SK-N-SH (cell line): ENCODE results near the gene CD19. TPM values are rescaled to one million over a fixed set of nuclear protein-coding genes. Genes with fewer than 3 reads are reported as not detected.
A peak's percentile ranks its signal among the peaks of the same experiment; 100 is the strongest.

Experiments
- CTCF ChIA-PET: fragments of 300-600, 350-600 bp; formaldehyde crosslinking; extraction: SDS; loops from one replicate; lab custom pipeline; 2021; lab: Yijun Ruan, JAX
- POLR2A ChIA-PET: fragments of 350-600 bp; sonication (Branson Sonifier 250); formaldehyde crosslinking; extraction: SDS; loops from one replicate; lab custom pipeline; 2020; ENCODE audit warnings: antibody characterized with exemption, inconsistent platforms; lab: Yijun Ruan, JAX
- DNase-seq: peaks from one replicate; pipeline ENCODE4 v3.0.0; 2012
- H2AFZ ChIP-seq: fragments of 200-600 bp; sonication (generic); 2 replicates; pipeline ENCODE4 v1.8.1; 2016; ENCODE audit warnings: antibody characterized with exemption, mild to moderate bottlenecking, low read depth
- H3F3A ChIP-seq: fragments of 200-600 bp; sonication (generic); replicated peaks from 2 replicates; pipeline ENCODE3; 2016; ENCODE audit warnings: antibody characterized with exemption, mild to moderate bottlenecking; ENCODE audit not compliant: insufficient read depth
- H3K27ac ChIP-seq, 2 experiments: fragments of 200-500 bp in 1 of 2; fragments of 200-600 bp in 1 of 2; sonication (Bioruptor generic) in 1 of 2; sonication (generic), shearing (Covaris generic) in 1 of 2; 2 replicates each; pipeline versions ENCODE4 v1.5.1 to v1.6.1; 2014 to 2016; ENCODE audit warnings: low read depth in 2 of 2, inconsistent platforms in 1 of 2, low read length in 1 of 2, mild to moderate bottlenecking in 1 of 2, mixed read lengths in 1 of 2
- H3K27me3 ChIP-seq: fragments of 200-600 bp; sonication (generic), shearing (Covaris generic); 2 replicates; pipeline ENCODE4 v1.6.1; 2016; ENCODE audit warnings: mixed run types; ENCODE audit not compliant: insufficient read depth
- H3K36me3 ChIP-seq, 2 experiments: fragments of 200-500 bp in 1 of 2; fragments of 200-600 bp in 1 of 2; sonication (Bioruptor generic) in 1 of 2; sonication (generic) in 1 of 2; replicated peaks in 1 of 2; 2 replicates each; pipeline versions ENCODE3 to v1.5.1; 2014 to 2016; ENCODE audit warnings: low read length in 1 of 2, mild to moderate bottlenecking in 1 of 2; ENCODE audit not compliant: insufficient read depth in 2 of 2, control insufficient read depth in 1 of 2
- H3K4me1 ChIP-seq, 2 experiments: fragments of 200-500 bp in 1 of 2; fragments of 200-600 bp in 1 of 2; sonication (Bioruptor generic) in 1 of 2; sonication (generic), shearing (Covaris generic) in 1 of 2; 2 replicates each; pipeline versions ENCODE4 v1.5.1 to v1.6.1; 2014 to 2016; ENCODE audit warnings: low read depth in 1 of 2, low read length in 1 of 2, mixed run types in 1 of 2; ENCODE audit not compliant: insufficient read depth in 2 of 2, control insufficient read depth in 1 of 2
- H3K4me2 ChIP-seq: fragments of 200-600 bp; sonication (generic), shearing (Covaris generic); 2 replicates; pipeline ENCODE4 v1.6.1; 2017; ENCODE audit warnings: mixed run types
- H3K4me3 ChIP-seq, 2 experiments: fragments of 200-500 bp in 1 of 2; fragments of 200-600 bp in 1 of 2; sonication (Bioruptor generic) in 1 of 2; sonication (generic), shearing (Covaris generic) in 1 of 2; 2 replicates each; pipeline versions ENCODE4 v1.5.1 to v1.8.1; 2014 to 2016; ENCODE audit warnings: low read depth in 2 of 2, inconsistent platforms in 1 of 2, low read length in 1 of 2, mild to moderate bottlenecking in 1 of 2, mixed read lengths in 1 of 2, moderate library complexity in 1 of 2
- H3K79me2 ChIP-seq: fragments of 200-600 bp; sonication (generic); 2 replicates; pipeline ENCODE4 v1.8.1; 2017; ENCODE audit warnings: mild to moderate bottlenecking; ENCODE audit not compliant: insufficient read depth
- H3K9ac ChIP-seq: fragments of 200-600 bp; sonication (generic); 2 replicates; pipeline ENCODE4 v1.6.1; 2017; ENCODE audit warnings: mixed run types
- H3K9me2 ChIP-seq: fragments of 200-600 bp; sonication (generic); 2 replicates; pipeline ENCODE4 v1.6.1; 2017; ENCODE audit warnings: mixed run types
- H3K9me3 ChIP-seq: fragments of 200-600 bp; sonication (generic); 2 replicates; pipeline ENCODE4 v1.6.1; 2017; ENCODE audit warnings: mixed run types, mild to moderate bottlenecking, moderate library complexity
- H4K20me1 ChIP-seq: fragments of 200-600 bp; sonication (generic); 2 replicates; pipeline ENCODE4 v1.6.1; 2017; ENCODE audit warnings: mild to moderate bottlenecking, mixed run types; ENCODE audit not compliant: insufficient read depth
- CHD2 ChIP-seq: fragments of 150-350 bp; IDR thresholded peaks from 2 replicates; pipeline ENCODE4 v1.6.1; 2018; ENCODE audit warnings: low read length; ENCODE audit not compliant: partially characterized antibody
- CTCF ChIP-seq: fragments of 200-600 bp; sonication (generic); IDR thresholded peaks from 2 replicates; pipeline ENCODE4 v1.6.1; 2017; ENCODE audit warnings: antibody characterized with exemption, mild to moderate bottlenecking, moderate library complexity
- ELF1 ChIP-seq: IDR thresholded peaks from 2 replicates; pipeline ENCODE4 v1.4.0; 2012
- FOXJ3 ChIP-seq: sonication (generic); formaldehyde crosslinking; IDR thresholded peaks from 2 replicates; pipeline ENCODE4 v1.5.1; 2020; ENCODE audit warnings: mild to moderate bottlenecking, missing genetic modification reagents
- GABPA ChIP-seq: IDR thresholded peaks from 2 replicates; pipeline ENCODE4 v1.4.0; 2012; ENCODE audit warnings: low read depth, mild to moderate bottlenecking
- GATA2 ChIP-seq: sonication (generic); formaldehyde crosslinking; IDR thresholded peaks from 2 replicates; pipeline ENCODE4 v1.5.0; 2020; ENCODE audit warnings: mild to moderate bottlenecking, missing genetic modification reagents
- MAX ChIP-seq: IDR thresholded peaks from 2 replicates; pipeline ENCODE4 v1.4.0; 2012; ENCODE audit warnings: low read depth
- MXI1 ChIP-seq: IDR thresholded peaks from 2 replicates; pipeline ENCODE4 v1.6.1; 2012; ENCODE audit warnings: mild to moderate bottlenecking, low read depth, low read length, improper control_type of control experiment
- NFIC ChIP-seq: IDR thresholded peaks from 2 replicates; pipeline ENCODE4 v1.4.0; 2012; ENCODE audit warnings: borderline replicate concordance
- POLR2AphosphoS5 ChIP-seq: IDR thresholded peaks from 2 replicates; pipeline ENCODE4 v1.6.1; 2012; ENCODE audit warnings: low read depth, low read length
- RAD21 ChIP-seq: IDR thresholded peaks from 2 replicates; pipeline ENCODE4 v1.6.1; 2012; ENCODE audit warnings: mild to moderate bottlenecking, low read length
- RCOR1 ChIP-seq: fragments of 150-350 bp; IDR thresholded peaks from 2 replicates; pipeline ENCODE4 v1.6.1; 2017; ENCODE audit warnings: antibody characterized with exemption, low read length
- RFX5 ChIP-seq: IDR thresholded peaks from 2 replicates; pipeline ENCODE4 v1.6.1; 2012; ENCODE audit warnings: mild to moderate bottlenecking, improper control_type of control experiment, low read length
- SIN3A ChIP-seq: IDR thresholded peaks from 2 replicates; pipeline ENCODE4 v1.6.1; 2012; ENCODE audit warnings: low read depth, mild to moderate bottlenecking, low read length, moderate library complexity, borderline replicate concordance
- TAF1 ChIP-seq: IDR thresholded peaks from 2 replicates; pipeline ENCODE4 v1.6.1; 2012; ENCODE audit warnings: low read depth, mild to moderate bottlenecking, low read length, moderate library complexity, borderline replicate concordance
- TCF12 ChIP-seq: IDR thresholded peaks from 2 replicates; pipeline ENCODE4 v1.4.0; 2012
- TEAD4 ChIP-seq: IDR thresholded peaks from 2 replicates; pipeline ENCODE4 v1.4.0; 2012; ENCODE audit warnings: mild to moderate bottlenecking, borderline replicate concordance; ENCODE audit not compliant: insufficient read depth
- USF1 ChIP-seq: IDR thresholded peaks from 2 replicates; pipeline ENCODE4 v1.4.0; 2012; ENCODE audit warnings: low read depth, borderline replicate concordance
- YY1 ChIP-seq: IDR thresholded peaks from 2 replicates; pipeline ENCODE4 v1.4.0; 2012; ENCODE audit warnings: low read depth, mild to moderate bottlenecking
- WGBS: methylation state at CpG from one replicate; pipeline ENCODE4 v1.1.6; 2017; ENCODE audit warnings: low lambda C conversion rate; 5-methylcytosine and 5-hydroxymethylcytosine counted together
- polyA plus RNA-seq, 3 experiments: library from polyadenylated mRNA; depleted of rRNA; stranded (reverse); fragments of >200 nt; gene quantifications; 2 replicates each; pipeline ENCODE4 v1.2.3, GENCODE V29; 2012
- TF ChIP-seq, protein P1 (sequence below): IDR thresholded peaks from 2 replicates; pipeline ENCODE4; 2012
- TF ChIP-seq, protein P2 (sequence below): fragments of 150-350 bp; IDR thresholded peaks from 2 replicates; pipeline ENCODE4 v1.6.1; 2017; ENCODE audit warnings: antibody characterized with exemption, low read length, low read depth, borderline replicate concordance
- TF ChIP-seq, protein P3 (sequence below): IDR thresholded peaks from 2 replicates; pipeline ENCODE4 v1.6.1; 2012; ENCODE audit warnings: mild to moderate bottlenecking, low read depth, low read length, moderate library complexity
- TF ChIP-seq, protein P4 (sequence below): fragments of 150-350 bp; IDR thresholded peaks from 2 replicates; pipeline ENCODE4 v1.6.1; 2016; ENCODE audit warnings: mild to moderate bottlenecking, low read depth, low read length

Gene CD19
- polyA plus RNA-seq, 1 of the 3 experiments (the other 2 are of a cell fraction) = not detected

DNA sequence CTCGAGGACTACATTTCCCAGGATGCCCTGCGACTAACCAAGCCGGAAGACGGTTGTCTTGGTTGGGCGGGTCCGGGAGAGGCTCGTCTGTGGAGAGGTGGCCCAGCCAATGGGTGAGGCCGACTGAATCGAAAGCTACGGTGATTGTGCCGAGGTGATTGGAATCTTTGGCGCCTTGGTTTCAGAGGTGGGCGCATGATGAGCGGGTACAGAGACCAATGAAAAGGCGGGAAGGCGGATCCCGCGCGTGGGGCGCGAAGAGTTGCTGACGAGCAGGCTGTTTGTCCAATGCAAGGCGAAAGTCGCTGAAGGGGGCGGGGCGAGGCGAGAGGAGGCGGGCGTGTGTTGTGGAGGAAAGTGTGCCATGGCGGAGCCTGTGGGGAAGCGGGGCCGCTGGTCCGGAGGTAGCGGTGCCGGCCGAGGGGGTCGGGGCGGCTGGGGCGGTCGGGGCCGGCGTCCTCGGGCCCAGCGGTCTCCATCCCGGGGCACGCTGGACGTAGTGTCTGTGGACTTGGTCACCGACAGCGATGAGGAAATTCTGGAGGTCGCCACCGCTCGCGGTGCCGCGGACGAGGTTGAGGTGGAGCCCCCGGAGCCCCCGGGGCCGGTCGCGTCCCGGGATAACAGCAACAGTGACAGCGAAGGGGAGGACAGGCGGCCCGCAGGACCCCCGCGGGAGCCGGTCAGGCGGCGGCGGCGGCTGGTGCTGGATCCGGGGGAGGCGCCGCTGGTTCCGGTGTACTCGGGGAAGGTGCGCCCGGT is 19.1 kb downstream of the CD19 start, which contains the start of gene NFATC2IP:
Gene NFATC2IP (plus strand): TSS at position 290 of the 762 bp plus-strand sequence. CDS start 75 bp downstream, at position 365.
- peak within 1 kb of the TSS; percentile 68 to 93 for H3K4me3 ChIP-seq
- peak within 1 kb of the TSS; percentile 92 for H3K4me2 ChIP-seq
- peaks cover 31% of the 10 kb centered on the region for H3K79me2 ChIP-seq
- peak within 1 kb of the TSS; percentile 86 for H3K9ac ChIP-seq
- no peaks in the 10 kb centered on the region for H4K20me1 ChIP-seq
- peak; percentile 98 for DNase-seq
- H2AFZ ChIP-seq = peak within 1 kb of the TSS; percentile 95
- H3F3A ChIP-seq = peaks cover 3% of the 10 kb centered on the region
- H3K9me2 ChIP-seq = no peaks in the 10 kb centered on the region
- peak within 1 kb of the TSS; percentile 45 to 69; a peak in 3 of 4 replicates for H3K27ac ChIP-seq
- H3K36me3 ChIP-seq = peaks cover 18 to 31% of the 10 kb centered on the region in 2 experiments
- no peaks in the 10 kb centered on the region for H3K27me3 ChIP-seq
- ChIA-PET POLR2A (interaction anchor here (0.6 to 2.0 kb wide), 7 partner anchors 23 to 129 kb away, joined by 3 to 10 read pairs (median 4); partner anchors contain the start of gene SH2B1), CTCF (interaction anchor here (0.7 to 1.8 kb wide), 4 partner anchors 23 to 105 kb away, joined by 3 to 8 read pairs (median 5); partner anchors contain the start of gene TUFM)
- no peaks in the 10 kb centered on the region for H3K9me3 ChIP-seq
- TF ChIP-seq USF1 (no peak), GATA2 (CRISPR knock-in tag) (peak; percentile 69), ELF1 (peak; percentile 94), TAF1 (peak; percentile 86), TCF12 (no peak), CHD2 (peak; percentile 97), TEAD4 (no peak), NFIC (no peak), YY1 (peak; percentile 85), MXI1 (peak; percentile 77), RCOR1 (no peak), POLR2AphosphoS5 (no peak), FOXJ3 (CRISPR knock-in tag) (no peak), CTCF (no peak), RAD21 (no peak), SIN3A (no peak; the same call in 1 of the 2 replicates), GABPA (peak; percentile 88), MAX (0 out of 2 replicates have a peak, but pooled peaks have one; percentile 15), RFX5 (peak; percentile 70; the same call in 1 of the 2 replicates)
- TF ChIP-seq, protein P1, sequence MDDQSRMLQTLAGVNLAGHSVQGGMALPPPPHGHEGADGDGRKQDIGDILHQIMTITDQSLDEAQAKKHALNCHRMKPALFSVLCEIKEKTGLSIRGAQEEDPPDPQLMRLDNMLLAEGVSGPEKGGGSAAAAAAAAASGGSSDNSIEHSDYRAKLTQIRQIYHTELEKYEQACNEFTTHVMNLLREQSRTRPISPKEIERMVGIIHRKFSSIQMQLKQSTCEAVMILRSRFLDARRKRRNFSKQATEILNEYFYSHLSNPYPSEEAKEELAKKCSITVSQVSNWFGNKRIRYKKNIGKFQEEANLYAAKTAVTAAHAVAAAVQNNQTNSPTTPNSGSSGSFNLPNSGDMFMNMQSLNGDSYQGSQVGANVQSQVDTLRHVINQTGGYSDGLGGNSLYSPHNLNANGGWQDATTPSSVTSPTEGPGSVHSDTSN = peak; percentile 100
- TF ChIP-seq, protein P2, sequence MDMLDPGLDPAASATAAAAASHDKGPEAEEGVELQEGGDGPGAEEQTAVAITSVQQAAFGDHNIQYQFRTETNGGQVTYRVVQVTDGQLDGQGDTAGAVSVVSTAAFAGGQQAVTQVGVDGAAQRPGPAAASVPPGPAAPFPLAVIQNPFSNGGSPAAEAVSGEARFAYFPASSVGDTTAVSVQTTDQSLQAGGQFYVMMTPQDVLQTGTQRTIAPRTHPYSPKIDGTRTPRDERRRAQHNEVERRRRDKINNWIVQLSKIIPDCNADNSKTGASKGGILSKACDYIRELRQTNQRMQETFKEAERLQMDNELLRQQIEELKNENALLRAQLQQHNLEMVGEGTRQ = no peak
- TF ChIP-seq, protein P3, sequence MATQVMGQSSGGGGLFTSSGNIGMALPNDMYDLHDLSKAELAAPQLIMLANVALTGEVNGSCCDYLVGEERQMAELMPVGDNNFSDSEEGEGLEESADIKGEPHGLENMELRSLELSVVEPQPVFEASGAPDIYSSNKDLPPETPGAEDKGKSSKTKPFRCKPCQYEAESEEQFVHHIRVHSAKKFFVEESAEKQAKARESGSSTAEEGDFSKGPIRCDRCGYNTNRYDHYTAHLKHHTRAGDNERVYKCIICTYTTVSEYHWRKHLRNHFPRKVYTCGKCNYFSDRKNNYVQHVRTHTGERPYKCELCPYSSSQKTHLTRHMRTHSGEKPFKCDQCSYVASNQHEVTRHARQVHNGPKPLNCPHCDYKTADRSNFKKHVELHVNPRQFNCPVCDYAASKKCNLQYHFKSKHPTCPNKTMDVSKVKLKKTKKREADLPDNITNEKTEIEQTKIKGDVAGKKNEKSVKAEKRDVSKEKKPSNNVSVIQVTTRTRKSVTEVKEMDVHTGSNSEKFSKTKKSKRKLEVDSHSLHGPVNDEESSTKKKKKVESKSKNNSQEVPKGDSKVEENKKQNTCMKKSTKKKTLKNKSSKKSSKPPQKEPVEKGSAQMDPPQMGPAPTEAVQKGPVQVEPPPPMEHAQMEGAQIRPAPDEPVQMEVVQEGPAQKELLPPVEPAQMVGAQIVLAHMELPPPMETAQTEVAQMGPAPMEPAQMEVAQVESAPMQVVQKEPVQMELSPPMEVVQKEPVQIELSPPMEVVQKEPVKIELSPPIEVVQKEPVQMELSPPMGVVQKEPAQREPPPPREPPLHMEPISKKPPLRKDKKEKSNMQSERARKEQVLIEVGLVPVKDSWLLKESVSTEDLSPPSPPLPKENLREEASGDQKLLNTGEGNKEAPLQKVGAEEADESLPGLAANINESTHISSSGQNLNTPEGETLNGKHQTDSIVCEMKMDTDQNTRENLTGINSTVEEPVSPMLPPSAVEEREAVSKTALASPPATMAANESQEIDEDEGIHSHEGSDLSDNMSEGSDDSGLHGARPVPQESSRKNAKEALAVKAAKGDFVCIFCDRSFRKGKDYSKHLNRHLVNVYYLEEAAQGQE = no peak
- TF ChIP-seq, protein P4, sequence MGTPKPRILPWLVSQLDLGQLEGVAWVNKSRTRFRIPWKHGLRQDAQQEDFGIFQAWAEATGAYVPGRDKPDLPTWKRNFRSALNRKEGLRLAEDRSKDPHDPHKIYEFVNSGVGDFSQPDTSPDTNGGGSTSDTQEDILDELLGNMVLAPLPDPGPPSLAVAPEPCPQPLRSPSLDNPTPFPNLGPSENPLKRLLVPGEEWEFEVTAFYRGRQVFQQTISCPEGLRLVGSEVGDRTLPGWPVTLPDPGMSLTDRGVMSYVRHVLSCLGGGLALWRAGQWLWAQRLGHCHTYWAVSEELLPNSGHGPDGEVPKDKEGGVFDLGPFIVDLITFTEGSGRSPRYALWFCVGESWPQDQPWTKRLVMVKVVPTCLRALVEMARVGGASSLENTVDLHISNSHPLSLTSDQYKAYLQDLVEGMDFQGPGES = peak; percentile 89
- peaks cover 5 to 8% of the 10 kb centered on the region in 2 experiments; a peak in 1 of 4 replicates for H3K4me1 ChIP-seq
- 2% methylated on average over 47 of the region's 79 CpGs for WGBS
